Measurements from ENCODE around the gene ABHD12. TPM values are rescaled to one million over a fixed set of nuclear protein-coding genes. Genes with fewer than 3 reads are reported as not detected.

ABHD12 gene
- total and polyA plus RNA-seq, 2 donors (not counting 1 experiment from before 2014, with no cell fraction given) = 9.6 to 28.3 TPM

DNA sequence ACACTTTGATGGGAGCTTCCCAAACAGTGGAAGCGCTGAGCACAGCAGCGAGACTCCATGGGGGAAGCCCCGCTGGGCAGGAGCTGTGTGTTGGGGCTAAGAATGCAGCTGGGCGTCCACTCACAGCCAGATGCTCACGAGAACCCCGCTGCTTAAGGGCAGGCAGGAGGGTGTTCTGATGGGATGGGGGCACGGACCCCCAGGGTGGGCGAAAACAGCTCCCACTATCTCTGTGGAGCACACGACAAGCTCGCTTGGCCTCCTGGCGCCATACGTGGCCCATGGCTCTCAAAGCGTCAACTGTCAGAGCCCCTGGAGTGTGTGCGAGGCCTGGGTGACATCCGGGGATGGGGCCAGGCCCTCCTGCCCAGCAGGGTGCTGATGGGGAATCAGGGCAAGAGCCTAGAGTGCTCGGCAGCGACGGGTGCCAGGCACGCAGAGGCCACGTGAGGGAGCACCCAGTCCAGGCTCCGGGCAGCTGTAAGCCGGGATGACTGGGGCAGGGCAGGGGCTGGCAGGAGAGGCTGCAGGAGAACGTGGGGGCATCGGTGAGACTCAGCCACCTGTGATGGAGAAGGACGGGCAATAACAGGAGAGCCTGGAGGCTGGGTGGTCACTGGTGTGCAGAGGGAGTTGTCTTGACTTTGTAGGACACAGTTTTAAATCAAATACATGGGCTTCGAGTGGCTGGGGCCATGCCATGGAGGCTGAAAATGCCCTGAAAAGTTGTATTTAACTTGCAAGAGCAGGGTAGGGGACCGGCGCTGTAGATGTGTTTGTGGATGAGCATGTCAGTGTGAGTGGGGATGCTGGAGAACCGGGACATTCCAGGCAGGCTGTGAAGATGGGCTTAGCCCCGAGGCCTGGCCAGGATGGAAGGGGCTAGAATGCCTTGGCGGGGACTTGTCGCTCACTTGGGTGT lies 115.5 kb downstream of the ABHD12 start:
- Histone ChIP-seq H4K20me1 (ENCODE audit: control insufficient read depth, insufficient read depth, low read length, poor library complexity, severe bottlenecking) (no peaks in the 10 kb centered on the region), H3K27me3 (replicated peaks in 1 of 4; ENCODE audit: control extremely low read depth in 1 of 4, control insufficient read depth in 3 of 4, insufficient read depth in 4 of 4, low read length in 3 of 4) (no peaks in the 10 kb centered on the region), H3K36me3 (replicated peaks in 1 of 2; ENCODE audit: control extremely low read depth in 1 of 2, control insufficient read depth in 1 of 2, extremely low read depth in 1 of 2, insufficient read depth in 2 of 2, low read length in 1 of 2) (peaks cover 0 to 47% of the 10 kb centered on the region in 2 experiments), H3K4me3 (ENCODE audit: control extremely low read depth in 1 of 5, extremely low read depth in 1 of 5, insufficient read depth in 1 of 5, low read depth in 2 of 5, low read length in 4 of 5) (no peak overlapping the region), H3K9me3 (ENCODE audit: control extremely low read depth in 1 of 3, control insufficient read depth in 2 of 3, insufficient read depth in 1 of 3, low read length in 2 of 3) (no peaks in the 10 kb centered on the region), H3K9ac (ENCODE audit: low read length) (no peak overlapping the region), H3K4me1 (ENCODE audit: control insufficient read depth in 2 of 2, insufficient read depth in 2 of 2, low read length in 2 of 2) (peaks cover 4 to 5% of the 10 kb centered on the region in 2 donors), H3K79me2 (ENCODE audit: control insufficient read depth, insufficient read depth, low read length) (no peaks in the 10 kb centered on the region), H2AFZ (ENCODE audit: insufficient read depth, low read depth, low read length, poor library complexity, severe bottlenecking) (no peak overlapping the region), H3K27ac (ENCODE audit: low read length in 2 of 2) (no peak overlapping the region), H3K4me2 (replicated peaks; ENCODE audit: low read depth, low read length, poor library complexity, severe bottlenecking) (no peak overlapping the region)
- no peak for DNase-seq
- 97% methylated on average over 31 of the region's 32 CpGs for WGBS (ENCODE audit: insufficient coverage)
- ChIA-PET POLR2A (no interaction called here), CTCF (no interaction called here)
- H3K27me3 Mint-ChIP-seq = no peaks in the 10 kb centered on the region
- no peak overlapping the region for H3K27ac Mint-ChIP-seq
- intact Hi-C loops (cut with micrococcal nuclease) = no loop called here
- TF ChIP-seq CTCF (IDR thresholded peaks at IDR 0.05) = no peak
- TF ChIP-seq EZH2 (IDR thresholded peaks at IDR 0.05; ENCODE audit: borderline replicate concordance, insufficient read depth, low read depth, low read length, poor library complexity, severe bottlenecking) = no peak
- ATAC-seq (ENCODE audit: low read depth) = no peak
- peaks cover 6% of the 10 kb centered on the region for H3K4me1 Mint-ChIP-seq
- no peaks in the 10 kb centered on the region for H3K9me3 Mint-ChIP-seq (ENCODE audit: insufficient read depth)
- no peak overlapping the region for H3K4me3 Mint-ChIP-seq

GRCh38 chr20:25274481-25274880 lies 116.2 kb downstream of the ABHD12 start:
- ChIA-PET POLR2A (no interaction called here), CTCF (no interaction called here)
- Histone ChIP-seq H3K27me3 (replicated peaks in 1 of 4; ENCODE audit: control extremely low read depth in 1 of 4, control insufficient read depth in 3 of 4, insufficient read depth in 4 of 4, low read length in 3 of 4) (no peaks in the 10 kb centered on the region), H3K9ac (ENCODE audit: low read length) (no peak overlapping the region), H2AFZ (ENCODE audit: insufficient read depth, low read depth, low read length, poor library complexity, severe bottlenecking) (no peak overlapping the region), H3K4me1 (ENCODE audit: control insufficient read depth in 2 of 2, insufficient read depth in 2 of 2, low read length in 2 of 2) (no peaks in the 10 kb centered on the region), H3K9me3 (ENCODE audit: control extremely low read depth in 1 of 3, control insufficient read depth in 2 of 3, insufficient read depth in 1 of 3, low read length in 2 of 3) (no peaks in the 10 kb centered on the region), H3K79me2 (ENCODE audit: control insufficient read depth, insufficient read depth, low read length) (no peaks in the 10 kb centered on the region), H3K36me3 (replicated peaks in 1 of 2; ENCODE audit: control extremely low read depth in 1 of 2, control insufficient read depth in 1 of 2, extremely low read depth in 1 of 2, insufficient read depth in 2 of 2, low read length in 1 of 2) (peaks cover 0 to 47% of the 10 kb centered on the region in 2 experiments), H3K27ac (ENCODE audit: low read length in 2 of 2) (no peak overlapping the region), H3K4me3 (ENCODE audit: control extremely low read depth in 1 of 5, extremely low read depth in 1 of 5, insufficient read depth in 1 of 5, low read depth in 2 of 5, low read length in 4 of 5) (no peak overlapping the region), H3K4me2 (replicated peaks; ENCODE audit: low read depth, low read length, poor library complexity, severe bottlenecking) (no peak overlapping the region), H4K20me1 (ENCODE audit: control insufficient read depth, insufficient read depth, low read length, poor library complexity, severe bottlenecking) (no peaks in the 10 kb centered on the region)
- no peak for DNase-seq
- H3K27me3 Mint-ChIP-seq = no peaks in the 10 kb centered on the region
- no peak for TF ChIP-seq CTCF (IDR thresholded peaks at IDR 0.05)
- no peak for TF ChIP-seq EZH2 (IDR thresholded peaks at IDR 0.05; ENCODE audit: borderline replicate concordance, insufficient read depth, low read depth, low read length, poor library complexity, severe bottlenecking)
- H3K9me3 Mint-ChIP-seq (ENCODE audit: insufficient read depth) = no peaks in the 10 kb centered on the region
- no peak for ATAC-seq (ENCODE audit: low read depth)
- H3K4me1 Mint-ChIP-seq = peaks cover 2% of the 10 kb centered on the region
- intact Hi-C loops (cut with micrococcal nuclease) = no loop called here
- 98% methylated on average over 19 of the region's 20 CpGs for WGBS (ENCODE audit: insufficient coverage)
- H3K27ac Mint-ChIP-seq = no peak overlapping the region
- H3K4me3 Mint-ChIP-seq = no peak overlapping the region
